Measurements from ENCODE around the gene HAUS5.

- TF ChIP-seq POLR2A (IDR thresholded peaks at IDR 0.05) (no peak), CTCF (IDR thresholded peaks at IDR 0.05) (no peak)
Measured at GRCh38 chr19:35596366-35596999, 16.1 kb upstream of the HAUS5 start.
